GM19043 (cell line): ENCODE results near the gene PCARE.

ENCODE experiments used
- ATAC-seq: cut with Tn5 transposase; IDR thresholded peaks from one replicate; pipeline ENCODE4 v1.9.1; 2021; ENCODE audit warnings: low read depth; ENCODE audit not compliant: unreplicated experiment

The PCARE gene

DNA sequence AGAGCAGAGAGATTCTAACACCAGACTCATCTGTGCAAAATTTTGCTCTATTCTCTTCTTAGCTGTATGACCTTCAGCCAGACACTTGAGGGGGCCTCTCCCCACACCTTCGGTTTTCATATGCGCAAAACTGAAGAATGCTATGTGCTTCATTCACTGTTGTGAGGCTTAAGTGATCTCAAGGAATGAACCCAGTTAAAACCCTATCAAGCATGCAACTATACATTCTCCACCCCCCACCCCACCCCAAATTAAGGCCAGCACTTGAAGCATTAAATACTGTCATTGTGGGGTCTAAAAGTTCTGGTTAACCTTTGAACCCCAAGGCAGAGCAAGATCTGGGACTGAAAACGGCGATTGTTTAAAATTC is 10.0 kb downstream of the PCARE start:
- ATAC-seq, result no peak

DNA sequence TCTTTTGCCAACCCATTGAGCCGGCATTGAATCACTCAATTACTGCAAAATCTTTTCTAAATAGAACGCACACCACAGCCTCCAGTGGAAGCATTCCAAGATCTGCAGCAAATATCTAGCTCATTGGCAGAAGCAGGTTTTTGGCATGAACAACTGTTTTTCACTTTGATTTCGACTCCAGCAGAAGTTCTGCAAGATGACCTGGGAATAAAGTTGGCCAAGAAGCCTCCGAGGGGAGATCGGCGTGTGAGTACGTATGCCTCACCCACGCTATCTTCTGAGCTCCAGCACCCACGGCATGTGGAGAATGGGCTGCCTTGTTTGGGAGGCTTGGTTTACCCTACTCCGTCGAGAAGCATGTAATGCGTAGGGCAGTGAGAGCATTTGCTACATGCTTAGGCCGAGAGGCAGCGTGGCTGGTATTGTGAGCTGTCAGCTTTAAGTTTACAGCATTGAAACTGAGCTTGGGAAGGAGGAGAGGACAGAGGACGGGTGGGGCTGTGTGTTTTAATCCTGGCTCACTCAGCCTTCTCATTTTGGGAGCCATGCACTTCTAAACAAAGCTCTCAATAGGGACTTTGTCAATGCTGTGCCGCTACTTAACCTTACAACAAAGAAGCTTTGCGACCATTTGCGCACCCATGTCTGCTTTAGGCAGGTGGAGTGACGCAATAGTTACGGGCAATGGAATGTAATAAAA is 10.5 kb downstream of the PCARE start:
- ATAC-seq, result no peak

DNA sequence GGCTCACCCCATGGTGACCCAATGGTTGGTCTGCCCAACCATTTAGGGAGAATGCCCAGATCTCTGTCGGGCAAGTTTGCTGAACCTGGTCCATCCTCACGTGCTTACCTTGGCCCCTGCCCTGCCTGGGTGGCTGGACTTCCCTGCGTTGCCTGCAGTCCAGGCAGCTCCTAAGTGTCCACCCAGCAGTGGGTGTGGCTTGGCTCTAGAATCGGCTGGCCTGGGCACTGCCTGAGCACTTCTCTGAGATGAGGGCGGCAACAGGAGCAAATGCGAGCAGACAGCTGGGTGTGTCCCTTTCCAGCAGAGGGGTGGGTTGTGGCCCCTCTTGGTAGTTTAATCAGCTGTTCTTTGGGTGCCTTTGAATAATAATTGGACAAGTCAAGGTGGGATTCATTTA is 11.3 kb downstream of the PCARE start:
- ATAC-seq, result no peak

DNA sequence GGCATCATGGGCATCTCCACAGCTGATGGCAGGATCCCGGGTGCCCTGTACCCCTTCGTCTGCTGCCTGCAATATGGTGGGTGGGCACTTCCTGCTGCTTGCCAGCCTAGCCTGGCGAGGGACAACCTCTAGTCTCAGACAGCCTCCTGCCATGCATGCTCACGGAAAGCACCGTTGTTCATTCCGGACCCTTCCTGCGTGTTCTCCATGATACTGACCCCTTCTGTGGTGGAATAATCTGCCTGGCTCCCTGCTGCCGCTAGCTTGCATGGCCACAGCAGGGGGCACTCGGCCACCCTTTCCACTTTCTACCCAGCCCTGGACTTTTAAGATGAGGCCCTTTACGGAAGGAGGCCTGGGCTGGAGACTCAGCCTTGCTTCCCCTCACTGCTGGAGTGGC is 12.0 kb downstream of the PCARE start:
- no peak for ATAC-seq

DNA sequence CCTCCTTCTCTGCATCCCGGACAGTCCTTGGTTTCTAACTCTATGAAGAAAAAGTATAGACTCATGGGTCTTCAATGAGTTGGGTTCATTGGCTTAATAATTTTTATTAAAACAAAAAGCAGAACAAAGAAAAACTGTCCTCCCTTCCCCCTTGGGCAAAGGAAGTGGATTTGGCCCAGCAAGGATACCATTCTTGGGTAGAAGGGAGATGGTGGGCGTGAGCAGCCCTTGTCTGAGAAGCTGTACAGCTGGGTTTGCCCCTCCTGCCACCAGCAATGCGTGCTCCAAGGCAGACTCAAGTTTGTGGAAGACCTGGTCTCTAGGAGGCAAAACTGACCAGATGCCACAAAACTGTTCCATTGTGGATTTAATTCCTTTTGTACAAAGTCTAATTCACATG is 12.7 kb downstream of the PCARE start:
- no peak for ATAC-seq

DNA sequence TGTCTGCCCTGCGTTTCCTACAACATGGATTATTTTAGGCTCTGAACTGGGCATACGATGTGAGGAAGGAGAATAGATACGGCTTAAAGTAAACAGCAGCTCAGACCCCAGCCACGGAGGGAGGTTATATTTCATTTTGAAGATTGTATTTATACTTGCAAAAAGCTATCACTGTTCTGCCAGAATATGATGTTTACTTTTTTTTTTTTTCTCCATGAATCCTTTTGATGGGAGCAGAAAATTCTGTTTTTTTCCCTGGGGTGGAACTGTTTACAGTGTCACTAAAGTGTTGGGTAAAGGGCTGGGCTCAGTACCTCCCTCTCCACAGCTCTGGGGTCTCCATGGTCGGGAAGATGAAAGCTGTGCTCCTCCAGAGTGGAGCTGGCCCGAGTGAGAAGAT is 13.1 kb downstream of the PCARE start:
- no peak for ATAC-seq

DNA sequence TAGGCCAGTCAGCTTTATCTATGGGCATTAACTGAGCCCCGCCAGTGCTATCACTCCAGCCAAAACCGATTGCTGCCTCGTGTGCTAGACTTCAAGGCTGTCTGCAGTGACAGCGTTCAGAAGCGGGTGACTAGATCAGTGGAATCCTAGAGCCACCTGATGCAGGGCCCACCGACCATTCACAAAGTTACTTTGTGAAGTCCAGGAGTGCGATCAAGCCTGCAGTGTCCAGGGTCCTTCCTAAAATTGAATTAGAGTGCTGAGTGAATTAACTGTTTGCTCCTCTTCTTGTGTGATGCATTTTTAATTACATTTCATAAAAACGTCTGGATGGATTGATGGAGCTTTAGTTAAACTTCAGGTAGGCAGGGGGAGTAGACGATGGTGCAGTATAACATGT is 13.9 kb downstream of the PCARE start:
- ATAC-seq, result no peak

DNA sequence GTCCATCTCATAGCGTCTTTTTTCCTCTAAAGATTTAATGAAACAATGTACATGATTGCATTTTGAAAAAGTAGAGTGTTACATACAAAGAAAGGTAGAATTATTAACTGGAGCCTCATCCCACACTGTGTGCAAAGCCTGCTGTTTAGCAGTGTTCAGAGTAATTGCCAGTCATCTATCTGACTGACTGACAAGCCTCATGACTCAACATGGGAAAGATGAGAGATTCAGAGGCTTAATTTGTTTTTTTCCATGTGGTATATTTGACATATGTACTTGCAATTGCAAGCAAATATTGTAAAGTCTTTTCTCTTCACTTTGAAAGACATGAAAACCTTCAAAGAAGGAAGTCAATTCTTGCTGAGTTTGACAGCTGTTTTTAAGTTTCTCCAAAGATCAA is 14.7 kb downstream of the PCARE start:
- no peak for ATAC-seq

DNA sequence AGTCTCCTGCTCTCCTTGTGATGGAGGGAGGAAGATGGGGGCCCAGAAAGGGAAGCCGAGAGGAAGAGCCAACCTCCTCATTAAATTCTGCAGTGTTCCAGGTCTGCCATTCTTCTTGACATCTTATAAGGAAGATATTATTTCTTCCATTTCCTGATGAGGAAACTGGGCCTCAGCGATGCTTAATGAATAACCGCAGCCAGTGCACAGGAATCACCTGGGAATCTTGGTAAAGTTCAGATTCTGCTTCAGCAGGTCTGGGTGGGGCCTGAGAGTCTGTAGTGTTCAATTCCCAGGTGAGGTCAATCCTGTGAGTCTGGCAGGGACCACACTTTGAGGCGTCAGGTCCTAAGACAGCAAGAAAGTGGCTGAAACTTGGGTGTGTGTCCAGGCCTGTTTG is 17.3 kb downstream of the PCARE start:
- no peak for ATAC-seq

DNA sequence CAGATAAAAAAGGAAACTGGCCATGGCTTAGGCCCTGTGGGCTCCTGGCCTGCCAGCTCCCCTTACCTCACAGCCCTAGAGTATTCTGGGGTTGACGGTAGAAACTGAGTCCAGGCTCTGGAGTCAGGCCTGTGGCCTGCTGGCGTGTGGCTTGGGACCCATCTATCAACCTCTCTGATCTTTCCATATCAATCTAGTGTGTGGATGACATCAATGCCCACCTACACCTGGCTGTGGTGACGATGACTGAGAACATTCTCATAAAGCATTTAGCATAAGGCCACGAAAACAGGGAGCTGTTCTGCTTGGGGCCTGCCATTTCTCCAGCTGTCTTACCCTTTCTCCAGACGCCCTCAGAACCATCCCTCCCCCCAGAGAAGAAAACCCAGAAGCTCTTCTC is 17.9 kb downstream of the PCARE start:
- ATAC-seq, result no peak

DNA sequence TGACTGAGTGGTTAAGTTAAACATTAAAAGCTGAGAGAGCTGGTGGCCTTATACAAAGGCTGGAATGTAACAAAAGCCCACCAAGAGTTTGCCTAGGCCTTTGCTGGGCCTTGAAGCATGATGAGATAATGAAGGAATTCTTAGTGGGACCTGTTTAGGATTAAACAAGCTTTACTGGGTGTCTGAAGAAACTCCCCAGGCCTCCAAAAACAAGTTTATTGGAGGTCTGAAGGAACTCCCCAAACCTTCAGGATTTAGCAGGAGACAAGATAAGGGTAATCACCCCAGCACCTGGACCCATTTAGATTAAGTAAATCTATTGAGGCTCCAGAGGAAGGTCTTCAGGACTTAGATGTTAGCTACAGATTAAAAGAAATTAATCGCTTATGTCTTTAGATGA is 18.7 kb downstream of the PCARE start:
- ATAC-seq, result no peak

DNA sequence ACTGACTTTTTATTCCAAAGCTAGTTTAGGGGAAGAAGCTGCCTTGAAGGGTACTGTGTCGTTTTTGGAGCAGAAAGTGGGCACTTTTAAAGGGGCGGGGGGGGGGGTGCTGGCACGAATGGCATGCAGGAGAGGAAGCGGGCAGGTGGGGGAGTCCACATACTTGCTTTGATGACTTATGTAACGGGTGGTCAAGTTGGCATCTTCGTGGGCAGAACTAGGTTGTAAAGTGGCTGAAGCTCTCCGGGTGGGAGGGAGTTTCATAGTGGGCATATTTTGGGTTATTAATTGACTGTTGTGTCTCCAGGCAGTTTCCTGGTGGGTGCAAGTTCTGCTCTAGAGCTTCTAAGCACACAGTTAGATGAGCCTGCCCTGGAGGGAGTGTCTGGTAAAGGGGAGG is 19.9 kb downstream of the PCARE start:
- ATAC-seq, result no peak

DNA sequence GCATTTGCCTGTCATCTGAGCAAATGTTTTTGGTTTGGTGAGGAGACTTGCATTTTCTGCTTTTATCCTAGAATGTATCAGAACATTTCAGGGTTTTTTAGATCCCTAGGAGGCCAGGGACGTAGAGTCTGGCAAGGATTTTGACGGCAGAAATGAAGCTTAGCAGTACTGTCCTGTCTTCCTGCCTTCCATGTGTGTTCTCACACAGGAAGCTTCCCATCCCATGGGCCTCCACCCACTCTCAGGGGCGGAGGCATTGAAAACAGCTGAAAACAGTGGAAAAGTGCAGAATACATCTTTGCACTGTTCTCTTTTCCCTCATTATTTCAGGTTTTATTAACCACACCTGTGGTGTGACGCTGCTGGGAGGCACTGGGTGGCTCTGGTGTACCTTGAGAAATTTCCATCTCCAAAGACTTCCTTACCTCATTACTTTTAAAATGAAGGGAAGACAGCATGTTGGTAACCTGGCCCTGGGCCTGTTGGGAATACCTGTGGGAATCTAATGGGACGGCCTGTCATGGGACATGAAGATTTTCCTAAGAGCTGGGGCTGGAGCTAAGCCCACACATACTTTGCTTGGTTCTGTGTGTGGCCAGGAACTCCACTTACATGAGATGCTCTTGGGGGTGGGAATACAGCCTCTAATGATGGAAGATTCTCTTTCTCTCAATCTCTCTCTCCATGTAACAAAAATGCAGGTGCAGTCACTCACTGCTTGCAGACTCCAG is 20.5 kb downstream of the PCARE start:
- ATAC-seq, result no peak

DNA sequence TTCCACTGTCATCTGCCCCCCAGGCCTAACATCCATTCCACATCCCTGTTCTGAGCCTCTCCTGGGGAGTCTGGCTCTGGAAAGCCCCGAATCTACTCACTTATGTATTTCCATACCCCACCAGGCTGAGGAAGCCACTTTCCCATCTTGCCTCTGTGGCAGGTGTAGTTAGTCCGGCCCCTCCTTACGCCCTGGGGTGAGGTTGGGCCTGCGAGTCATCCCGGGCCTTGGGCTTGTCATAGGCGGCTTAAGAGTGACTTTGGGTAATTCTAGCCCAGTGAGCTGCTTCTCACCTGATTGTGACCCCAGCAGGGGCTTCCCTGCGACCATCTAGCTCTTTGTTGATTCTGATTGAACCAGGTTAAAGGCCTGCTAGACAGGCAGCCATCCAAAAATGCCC is 21.1 kb downstream of the PCARE start:
- no peak for ATAC-seq

DNA sequence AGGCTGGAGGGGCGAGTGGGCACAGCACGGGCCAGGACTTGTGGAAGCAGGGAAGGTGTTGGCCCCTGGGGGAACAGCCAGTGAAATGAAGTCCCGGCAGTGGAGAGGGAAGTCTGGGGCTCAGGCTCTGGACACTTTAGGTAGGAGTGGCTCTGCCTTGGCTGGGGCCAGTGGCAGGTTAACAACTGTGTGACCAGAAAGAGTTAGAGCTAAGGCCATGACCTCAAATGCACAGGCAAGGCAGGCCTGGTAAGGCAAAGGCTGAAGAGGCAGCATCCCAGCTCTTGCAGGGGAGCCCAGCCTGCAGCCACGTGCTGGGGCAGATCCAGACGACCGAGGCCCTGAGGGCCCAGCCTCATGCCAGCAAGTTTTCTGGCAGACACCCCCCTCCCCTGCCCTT is 21.5 kb downstream of the PCARE start:
- ATAC-seq, result no peak

DNA sequence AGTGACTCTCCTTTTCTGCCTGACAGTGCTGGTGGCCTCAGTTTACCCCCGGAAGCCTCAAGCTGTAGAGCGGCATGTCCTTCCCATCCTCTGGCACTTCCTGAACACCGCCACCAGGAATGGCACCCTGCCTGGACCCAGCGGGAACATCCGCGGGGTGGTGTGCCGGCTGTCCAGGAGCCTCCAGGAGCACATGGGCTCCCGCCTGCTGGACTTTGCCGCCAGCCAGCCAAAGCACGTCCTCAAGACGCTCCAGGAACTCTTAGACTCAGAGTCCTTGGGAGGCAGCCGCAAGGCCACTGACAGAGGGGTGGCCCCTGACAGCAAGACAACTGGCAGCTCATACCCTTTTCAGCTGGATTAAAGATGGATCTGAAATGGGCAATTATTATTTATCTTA is 22.6 kb downstream of the PCARE start:
- ATAC-seq, result no peak

DNA sequence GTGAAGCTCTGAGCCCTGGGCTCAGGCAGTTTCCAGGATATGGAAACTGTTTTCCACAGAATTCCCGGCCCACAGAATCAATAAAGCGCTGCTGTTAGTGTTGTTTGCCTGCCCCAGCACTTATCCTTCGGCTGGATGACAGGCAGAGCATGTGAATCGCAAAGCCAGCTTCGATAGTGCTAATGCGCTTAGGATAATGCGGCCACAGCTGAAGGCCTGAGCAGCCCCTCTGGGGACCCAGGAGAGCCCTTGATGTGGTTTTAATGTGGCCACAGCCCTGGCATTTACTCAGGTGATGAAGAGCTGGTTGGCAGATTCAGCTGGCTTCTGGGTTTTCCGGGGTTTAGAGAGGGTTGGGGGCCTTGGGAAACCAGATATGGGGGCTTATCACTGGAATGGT is 23.7 kb downstream of the PCARE start:
- ATAC-seq, result no peak

DNA sequence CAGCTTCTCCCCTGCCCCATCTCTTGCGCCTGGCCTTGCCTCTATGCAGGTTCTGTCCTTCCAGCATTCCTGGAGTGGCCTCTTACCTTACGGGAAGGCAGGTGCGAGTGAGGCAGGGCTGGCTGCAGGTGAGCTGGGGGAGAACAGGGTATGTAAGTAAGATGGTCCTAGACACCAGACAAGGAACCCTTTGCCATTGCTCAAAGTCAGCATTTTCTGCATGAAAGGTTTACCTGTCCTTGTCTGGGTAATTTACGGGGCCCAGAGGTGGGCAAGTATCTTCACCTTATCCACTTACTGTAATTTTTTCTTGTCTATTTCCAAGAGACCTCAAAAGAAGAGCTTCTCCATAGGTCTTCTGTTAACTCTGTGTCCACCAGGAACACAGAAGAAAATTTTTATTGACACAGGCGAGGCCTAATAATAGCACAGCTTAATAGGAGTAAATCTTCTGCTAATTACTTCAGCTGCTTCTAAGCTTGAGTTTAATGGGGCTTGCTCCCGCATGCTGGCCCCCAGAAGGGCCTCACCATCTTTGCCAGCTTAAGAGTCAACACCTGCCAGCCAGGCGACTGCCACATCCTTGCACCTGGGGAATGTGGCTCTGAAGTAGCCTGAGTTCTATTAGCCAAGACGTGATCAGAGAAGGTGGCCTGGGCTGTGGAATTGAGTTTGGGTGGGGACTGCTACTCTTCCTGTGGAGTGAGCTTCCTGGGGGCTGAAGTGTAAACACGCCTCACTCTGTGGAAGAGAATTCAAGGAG is 27.1 kb downstream of the PCARE start:
- ATAC-seq, result no peak

DNA sequence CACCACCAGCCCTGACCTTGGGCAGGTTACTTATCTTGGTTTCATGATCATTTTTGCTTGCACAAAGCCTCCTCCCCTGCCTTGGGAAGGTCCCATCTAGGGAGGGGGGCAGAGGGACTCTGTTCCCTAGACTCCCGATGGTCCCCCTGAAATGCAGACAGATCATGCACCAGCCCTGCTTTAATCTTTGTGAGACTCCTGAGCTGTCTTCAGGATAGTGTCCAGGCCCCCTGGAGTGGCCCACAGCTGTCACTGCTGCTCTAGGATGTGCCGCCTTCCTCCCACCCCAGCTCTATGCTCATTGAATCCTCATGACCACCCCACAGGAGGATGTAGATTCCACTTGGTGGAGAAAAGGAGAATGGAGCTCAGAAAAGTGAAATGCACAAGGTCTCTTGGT is 28.0 kb downstream of the PCARE start:
- no peak for ATAC-seq

DNA sequence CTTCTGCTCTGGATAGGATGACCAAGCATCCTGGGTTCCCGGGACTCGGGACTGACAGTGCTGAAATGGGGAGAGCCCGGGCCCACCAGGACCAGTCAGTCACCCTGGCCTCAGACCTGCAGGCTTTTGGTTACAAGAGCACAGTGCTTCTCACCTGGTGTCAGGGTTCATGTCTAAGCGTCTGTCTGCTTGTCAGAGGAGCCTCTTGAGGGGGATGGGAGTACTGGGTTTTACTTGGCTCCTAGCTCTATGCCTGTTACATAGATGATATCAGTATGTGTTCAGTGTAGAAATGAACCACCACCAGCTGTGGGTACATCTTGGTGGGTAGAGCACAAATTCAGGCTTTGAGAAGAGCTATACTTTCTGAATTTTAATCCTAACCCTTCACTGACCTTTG is 29.9 kb downstream of the PCARE start:
- ATAC-seq, result no peak

DNA sequence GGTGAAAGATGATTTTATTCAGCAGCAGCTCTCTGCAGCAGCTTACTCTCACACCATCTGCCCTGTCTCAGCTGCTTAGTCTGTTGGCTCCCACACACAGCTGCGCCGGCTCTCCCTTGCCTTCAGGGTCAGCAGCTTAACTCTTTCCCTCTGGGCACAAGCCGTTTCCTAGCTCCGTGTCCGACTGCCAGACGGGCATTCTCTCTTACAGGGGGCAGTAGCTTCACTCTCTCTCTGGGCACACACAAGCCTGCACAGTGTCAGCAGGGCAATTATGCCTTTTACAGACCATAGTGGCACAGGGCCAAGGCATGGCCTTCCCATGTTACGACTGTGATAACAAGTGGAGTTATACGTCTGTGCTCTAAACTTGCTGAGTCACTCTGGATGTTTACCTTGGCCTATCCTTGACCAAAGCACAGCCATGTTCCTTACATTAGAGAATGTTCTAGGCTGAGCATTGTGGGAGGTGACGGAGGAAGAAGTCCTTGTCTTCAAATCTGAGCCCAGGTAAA is 31.7 kb downstream of the PCARE start:
- ATAC-seq, result no peak
